HepG2 (cell line): ENCODE measurements around the gene TMEM134. TPM values are rescaled to one million over a fixed set of nuclear protein-coding genes. Genes with fewer than 3 reads are reported as not detected.

Experiments
- CREM ChIP-seq, 2 experiments: sonication (generic) in 1 of 2; formaldehyde crosslinking in 1 of 2; IDR thresholded peaks; 2 replicates each; pipeline versions ENCODE4 v1.4.0 to v1.6.1; 2016 to 2020; ENCODE audit warnings: antibody characterized with exemption in 1 of 2, mild to moderate bottlenecking in 1 of 2, missing genetic modification reagents in 1 of 2
- DNMT1 ChIP-seq: sonication (generic); formaldehyde crosslinking; IDR thresholded peaks from 2 replicates; pipeline ENCODE4 v1.5.1; 2020; ENCODE audit warnings: mild to moderate bottlenecking, missing genetic modification reagents
- GLI4 ChIP-seq: sonication (generic); formaldehyde crosslinking; IDR thresholded peaks from 2 replicates; pipeline ENCODE4 v1.5.1; 2020; ENCODE audit warnings: missing genetic modification reagents, mild to moderate bottlenecking, moderate library complexity, borderline replicate concordance
- GMEB2 ChIP-seq: IDR thresholded peaks from 2 replicates; pipeline ENCODE4 v1.6.1; 2016; ENCODE audit warnings: missing biosample characterization, missing genetic modification reagents, low read depth
- HOXA5 ChIP-seq: sonication (generic); formaldehyde crosslinking; IDR thresholded peaks from 2 replicates; pipeline ENCODE4 v1.4.0; 2020; ENCODE audit warnings: missing genetic modification reagents
- JUN ChIP-seq: sonication (generic); formaldehyde crosslinking; IDR thresholded peaks from 2 replicates; pipeline ENCODE4 v1.4.0; 2020; ENCODE audit warnings: mild to moderate bottlenecking, missing genetic modification reagents
- JUND ChIP-seq: sonication (generic); formaldehyde crosslinking; IDR thresholded peaks from 2 replicates; pipeline ENCODE4 v1.8.0; 2022; ENCODE audit warnings: mild to moderate bottlenecking, missing genetic modification reagents
- LRRFIP1 ChIP-seq: sonication (generic); formaldehyde crosslinking; conservative IDR thresholded peaks from 2 replicates; pipeline ENCODE4 v1.4.0; 2020; ENCODE audit warnings: missing genetic modification reagents
- RFXAP ChIP-seq: sonication (generic); formaldehyde crosslinking; IDR thresholded peaks from 2 replicates; pipeline ENCODE4 v1.4.0; 2020; ENCODE audit warnings: missing genetic modification reagents, borderline replicate concordance
- RXRA ChIP-seq: sonication (generic); formaldehyde crosslinking; IDR thresholded peaks from 2 replicates; pipeline ENCODE4 v1.5.1; 2020; ENCODE audit warnings: missing genetic modification reagents
- SOX13 ChIP-seq, 3 experiments: fragments of 450-650 bp in 1 of 3; sonication (generic) in 1 of 3; formaldehyde crosslinking in 1 of 3; IDR thresholded peaks in 2 of 3; conservative IDR thresholded peaks in 1 of 3; 2 replicates each; pipeline versions ENCODE4 v1.5.0 to v1.6.1; 2016 to 2020; ENCODE audit warnings: antibody characterized with exemption in 1 of 3, mild to moderate bottlenecking in 1 of 3, missing compliant biosample characterization in 1 of 3, missing genetic modification reagents in 1 of 3, moderate library complexity in 1 of 3
- ZNF382 ChIP-seq: sonication (generic); formaldehyde crosslinking; IDR thresholded peaks from 2 replicates; pipeline ENCODE4 v1.5.0; 2020; ENCODE audit warnings: missing genetic modification reagents, mild to moderate bottlenecking, borderline replicate concordance
- ZNF460 ChIP-seq: sonication (generic); formaldehyde crosslinking; IDR thresholded peaks from 2 replicates; pipeline ENCODE4 v1.5.1; 2020; ENCODE audit warnings: missing genetic modification reagents, mild to moderate bottlenecking, borderline replicate concordance
- ZNF543 ChIP-seq: sonication (generic); formaldehyde crosslinking; IDR thresholded peaks from 2 replicates; pipeline ENCODE4 v1.4.0; 2020; ENCODE audit warnings: mild to moderate bottlenecking, missing genetic modification reagents
- ZNF580 ChIP-seq: IDR thresholded peaks from 2 replicates; pipeline ENCODE4 v1.6.1; 2016; ENCODE audit warnings: low read depth, borderline replicate concordance
- ZNF747 ChIP-seq: sonication (generic); formaldehyde crosslinking; IDR thresholded peaks from 2 replicates; pipeline ENCODE4 v1.8.1; 2023; ENCODE audit warnings: missing genetic modification reagents, mild to moderate bottlenecking, borderline replicate concordance
- polyA plus RNA-seq, 8 experiments: library from polyadenylated mRNA; depleted of rRNA in 3 of 8; stranded (reverse) in 7 of 8; unstranded in 1 of 8; fragments of >200 nt; fragmentation: Illumina TruSeq in 4 of 8; extraction: Trizol in 4 of 8; gene quantifications; 2 replicates each; pipeline versions ENCODE4 v1.2.1 to v1.2.3, GENCODE V29; 2011 to 2016; ENCODE audit warnings: low read depth in 4 of 8, missing spikeins in 1 of 8, mixed read lengths in 1 of 8; ENCODE audit not compliant: insufficient read depth in 1 of 8
- total RNA-seq, 5 experiments: library from RNA; depleted of rRNA; stranded (reverse); fragments of >200 nt; fragmentation: Illumina TruSeq; extraction: Trizol; gene quantifications; 2 replicates each; pipeline ENCODE4 v1.2.3, GENCODE V29; 2016; ENCODE audit warnings: low read depth in 1 of 5
- TF ChIP-seq, protein P1 (sequence below): sonication (generic); formaldehyde crosslinking; IDR thresholded peaks from 2 replicates; pipeline ENCODE4 v1.4.0; 2020; ENCODE audit warnings: low read depth, mild to moderate bottlenecking, missing genetic modification reagents
- TF ChIP-seq, protein P2 (sequence below): sonication (generic); formaldehyde crosslinking; IDR thresholded peaks from 2 replicates; pipeline ENCODE4 v1.4.0; 2020; ENCODE audit warnings: missing genetic modification reagents, borderline replicate concordance

TMEM134 gene
- total and polyA plus RNA-seq, 2 of the 13 experiments (the other 11 are each of a cell fraction or from before 2014, with no cell fraction given): 6.9 to 26.9 TPM

DNA sequence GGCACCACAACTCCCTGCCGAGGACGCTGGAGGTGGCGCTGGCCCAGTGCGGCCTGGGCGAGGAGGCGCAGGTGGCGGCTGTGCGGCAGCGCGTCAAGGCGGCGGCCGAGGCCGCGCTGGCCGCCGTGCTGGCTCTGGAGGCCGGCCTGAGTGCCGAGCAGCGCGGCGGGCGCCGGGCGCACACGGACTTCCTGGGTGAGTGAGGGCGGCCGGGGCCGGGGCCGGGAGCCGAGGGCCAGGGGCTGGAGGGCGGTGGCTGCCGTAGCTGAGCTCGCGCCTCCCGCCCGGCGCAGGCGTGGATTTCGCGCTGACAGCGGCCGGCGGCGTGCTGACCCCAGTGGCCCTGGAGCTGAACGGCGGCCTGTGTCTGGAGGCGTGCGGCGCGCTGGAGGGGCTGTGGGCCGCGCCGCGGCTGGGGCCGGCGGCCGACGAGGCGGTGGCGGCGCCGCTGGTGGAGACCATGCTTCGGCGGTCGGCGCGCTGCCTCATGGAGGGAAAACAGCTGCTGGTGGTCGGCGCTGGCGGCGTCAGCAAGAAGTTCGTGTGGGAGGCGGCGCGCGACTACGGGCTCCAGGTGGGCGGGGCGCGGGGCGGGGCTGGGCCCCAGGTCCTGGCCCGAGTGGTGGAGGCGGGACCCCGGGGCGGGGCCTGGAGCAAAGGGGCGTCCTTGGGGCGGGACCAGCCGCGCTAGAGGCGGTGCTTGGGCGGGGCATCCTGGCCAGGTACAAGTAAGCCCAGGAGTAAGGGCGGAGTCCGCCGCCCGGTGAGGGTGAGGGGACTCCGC, 48.2 kb downstream of the TMEM134 start (continued):
- TF ChIP-seq GLI4: no peak
- TF ChIP-seq, protein P1, sequence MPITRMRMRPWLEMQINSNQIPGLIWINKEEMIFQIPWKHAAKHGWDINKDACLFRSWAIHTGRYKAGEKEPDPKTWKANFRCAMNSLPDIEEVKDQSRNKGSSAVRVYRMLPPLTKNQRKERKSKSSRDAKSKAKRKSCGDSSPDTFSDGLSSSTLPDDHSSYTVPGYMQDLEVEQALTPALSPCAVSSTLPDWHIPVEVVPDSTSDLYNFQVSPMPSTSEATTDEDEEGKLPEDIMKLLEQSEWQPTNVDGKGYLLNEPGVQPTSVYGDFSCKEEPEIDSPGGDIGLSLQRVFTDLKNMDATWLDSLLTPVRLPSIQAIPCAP: no peak
- TF ChIP-seq JUND: no peak
- no peak for TF ChIP-seq ZNF747
- TF ChIP-seq JUN (CRISPR knock-in tag): no peak
- TF ChIP-seq CREM (IDR thresholded peaks at IDR 0.05): no peak
- no peak for TF ChIP-seq CREM (CRISPR knock-in tag; IDR thresholded peaks at IDR 0.05)
- no peak for TF ChIP-seq ZNF580 (CRISPR knock-in tag)
- TF ChIP-seq LRRFIP1 (CRISPR knock-in tag): no peak
- no peak for TF ChIP-seq RXRA (CRISPR knock-in tag)
- TF ChIP-seq ZNF543 (CRISPR knock-in tag): no peak
- TF ChIP-seq, protein P2, sequence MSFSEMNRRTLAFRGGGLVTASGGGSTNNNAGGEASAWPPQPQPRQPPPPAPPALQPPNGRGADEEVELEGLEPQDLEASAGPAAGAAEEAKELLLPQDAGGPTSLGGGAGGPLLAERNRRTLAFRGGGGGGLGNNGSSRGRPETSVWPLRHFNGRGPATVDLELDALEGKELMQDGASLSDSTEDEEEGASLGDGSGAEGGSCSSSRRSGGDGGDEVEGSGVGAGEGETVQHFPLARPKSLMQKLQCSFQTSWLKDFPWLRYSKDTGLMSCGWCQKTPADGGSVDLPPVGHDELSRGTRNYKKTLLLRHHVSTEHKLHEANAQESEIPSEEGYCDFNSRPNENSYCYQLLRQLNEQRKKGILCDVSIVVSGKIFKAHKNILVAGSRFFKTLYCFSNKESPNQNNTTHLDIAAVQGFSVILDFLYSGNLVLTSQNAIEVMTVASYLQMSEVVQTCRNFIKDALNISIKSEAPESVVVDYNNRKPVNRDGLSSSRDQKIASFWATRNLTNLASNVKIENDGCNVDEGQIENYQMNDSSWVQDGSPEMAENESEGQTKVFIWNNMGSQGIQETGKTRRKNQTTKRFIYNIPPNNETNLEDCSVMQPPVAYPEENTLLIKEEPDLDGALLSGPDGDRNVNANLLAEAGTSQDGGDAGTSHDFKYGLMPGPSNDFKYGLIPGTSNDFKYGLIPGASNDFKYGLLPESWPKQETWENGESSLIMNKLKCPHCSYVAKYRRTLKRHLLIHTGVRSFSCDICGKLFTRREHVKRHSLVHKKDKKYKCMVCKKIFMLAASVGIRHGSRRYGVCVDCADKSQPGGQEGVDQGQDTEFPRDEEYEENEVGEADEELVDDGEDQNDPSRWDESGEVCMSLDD (CRISPR knock-in tag): no peak
- no peak for TF ChIP-seq ZNF382
- TF ChIP-seq SOX13 (IDR thresholded peaks at IDR 0.05): no peak
- no peak for TF ChIP-seq SOX13 (CRISPR knock-in tag; conservative IDR thresholded peaks at IDR 0.05 in 1 of 2, IDR thresholded peaks at IDR 0.05 in 1 of 2)
- TF ChIP-seq RFXAP (CRISPR knock-in tag): peak; percentile 44; the same call in 1 of the 2 replicates
- TF ChIP-seq DNMT1 (CRISPR knock-in tag): no peak
- TF ChIP-seq ZNF460 (CRISPR knock-in tag): no peak
- 0 out of 2 replicates have a peak, but pooled peaks have one; percentile 14 for TF ChIP-seq HOXA5 (CRISPR knock-in tag)
- TF ChIP-seq GMEB2: no peak
